GM12875 (cell line): Measurements from ENCODE around the gene SPIB.

ENCODE experiments used
- H3K4me3 ChIP-seq: one replicate; pipeline ENCODE4 v1.5.1; 2011; ENCODE audit warnings: low read depth, low read length, control low read depth
- TF ChIP-seq, protein P1 (sequence below): IDR thresholded peaks from 2 replicates; pipeline ENCODE4 v1.5.1; 2011; ENCODE audit warnings: low read depth, mild to moderate bottlenecking, control low read depth, inconsistent platforms, low read length, moderate library complexity, borderline replicate concordance; ENCODE audit not compliant: insufficient read depth

SPIB gene

DNA sequence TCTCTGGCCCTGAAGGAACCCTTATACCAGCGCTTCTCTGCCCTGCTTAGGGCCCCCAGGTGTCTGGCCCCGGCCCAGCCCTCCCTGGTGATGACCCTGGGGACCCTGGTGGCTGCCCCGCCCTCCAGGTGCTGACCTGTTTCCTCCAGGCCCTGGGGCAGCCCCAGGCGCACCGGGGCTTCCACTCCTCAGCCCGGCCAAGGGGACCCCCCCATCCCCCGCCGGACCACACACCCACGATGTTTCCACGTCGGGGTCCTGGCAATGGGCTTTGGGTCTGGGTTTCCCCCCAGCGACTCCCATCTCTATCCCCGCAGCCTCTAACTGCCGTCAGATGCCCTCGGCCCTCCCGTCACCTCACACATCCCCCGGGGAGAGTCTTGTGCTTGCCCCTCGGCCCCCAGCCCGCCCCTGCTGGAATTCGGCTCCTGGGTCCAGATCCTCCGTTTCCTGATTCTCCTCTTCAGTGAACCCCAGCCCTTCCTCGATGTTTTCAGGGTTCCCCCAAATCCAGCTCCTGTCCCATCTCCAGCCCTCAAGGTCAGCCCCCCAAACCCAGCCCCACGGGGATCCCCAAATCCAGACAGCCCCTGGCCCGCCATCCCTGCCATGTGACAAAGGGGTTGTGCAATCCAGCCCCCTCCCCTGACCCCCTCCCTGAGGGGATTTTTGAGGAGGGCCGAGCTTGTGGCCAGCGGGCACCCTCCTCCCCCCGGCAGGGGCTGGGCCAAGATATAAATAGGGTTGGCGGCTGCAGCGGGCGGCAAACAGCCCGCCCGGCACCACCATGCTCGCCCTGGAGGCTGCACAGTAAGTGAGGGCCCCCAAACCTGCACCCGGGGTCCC, at the start of gene SPIB:
Gene SPIB (plus strand): TSS at position 763 of the 846 bp plus-strand sequence. CDS start 25 bp downstream, at position 788.
- peak within 1 kb of the TSS; percentile 84 for H3K4me3 ChIP-seq

DNA sequence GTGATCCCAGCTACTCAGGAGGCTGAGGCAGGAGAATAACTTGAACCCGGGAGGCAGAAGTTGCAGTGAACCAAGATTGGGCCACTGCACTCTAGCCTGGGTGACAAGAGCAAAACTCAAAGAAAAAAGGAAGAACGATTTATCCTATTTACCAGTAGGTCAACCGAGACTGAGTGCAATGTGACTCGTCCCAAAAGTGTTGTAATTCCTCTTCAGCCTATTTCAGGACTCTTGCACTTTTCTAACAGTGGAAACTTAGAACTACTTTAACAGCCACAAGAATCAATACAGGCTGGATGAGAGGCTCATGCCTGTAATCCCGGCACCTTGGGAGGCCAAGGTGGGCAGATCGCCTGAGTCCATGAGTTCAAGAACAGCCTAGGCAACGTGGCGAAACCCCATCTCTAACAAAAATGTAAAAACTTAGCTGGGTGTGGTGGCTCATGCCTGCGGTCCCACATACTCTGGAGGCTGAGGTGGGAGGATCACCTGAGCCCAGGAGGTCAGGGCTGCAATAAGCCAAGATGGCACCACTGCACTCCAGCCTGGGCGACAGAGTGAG, 46.7 kb upstream of the SPIB start:
- no peak overlapping the region for H3K4me3 ChIP-seq
- TF ChIP-seq, protein P1, sequence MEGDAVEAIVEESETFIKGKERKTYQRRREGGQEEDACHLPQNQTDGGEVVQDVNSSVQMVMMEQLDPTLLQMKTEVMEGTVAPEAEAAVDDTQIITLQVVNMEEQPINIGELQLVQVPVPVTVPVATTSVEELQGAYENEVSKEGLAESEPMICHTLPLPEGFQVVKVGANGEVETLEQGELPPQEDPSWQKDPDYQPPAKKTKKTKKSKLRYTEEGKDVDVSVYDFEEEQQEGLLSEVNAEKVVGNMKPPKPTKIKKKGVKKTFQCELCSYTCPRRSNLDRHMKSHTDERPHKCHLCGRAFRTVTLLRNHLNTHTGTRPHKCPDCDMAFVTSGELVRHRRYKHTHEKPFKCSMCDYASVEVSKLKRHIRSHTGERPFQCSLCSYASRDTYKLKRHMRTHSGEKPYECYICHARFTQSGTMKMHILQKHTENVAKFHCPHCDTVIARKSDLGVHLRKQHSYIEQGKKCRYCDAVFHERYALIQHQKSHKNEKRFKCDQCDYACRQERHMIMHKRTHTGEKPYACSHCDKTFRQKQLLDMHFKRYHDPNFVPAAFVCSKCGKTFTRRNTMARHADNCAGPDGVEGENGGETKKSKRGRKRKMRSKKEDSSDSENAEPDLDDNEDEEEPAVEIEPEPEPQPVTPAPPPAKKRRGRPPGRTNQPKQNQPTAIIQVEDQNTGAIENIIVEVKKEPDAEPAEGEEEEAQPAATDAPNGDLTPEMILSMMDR = no peak

More for the DNA sequence above, at the start of gene SPIB:
- TF ChIP-seq, protein P1 = no peak

DNA sequence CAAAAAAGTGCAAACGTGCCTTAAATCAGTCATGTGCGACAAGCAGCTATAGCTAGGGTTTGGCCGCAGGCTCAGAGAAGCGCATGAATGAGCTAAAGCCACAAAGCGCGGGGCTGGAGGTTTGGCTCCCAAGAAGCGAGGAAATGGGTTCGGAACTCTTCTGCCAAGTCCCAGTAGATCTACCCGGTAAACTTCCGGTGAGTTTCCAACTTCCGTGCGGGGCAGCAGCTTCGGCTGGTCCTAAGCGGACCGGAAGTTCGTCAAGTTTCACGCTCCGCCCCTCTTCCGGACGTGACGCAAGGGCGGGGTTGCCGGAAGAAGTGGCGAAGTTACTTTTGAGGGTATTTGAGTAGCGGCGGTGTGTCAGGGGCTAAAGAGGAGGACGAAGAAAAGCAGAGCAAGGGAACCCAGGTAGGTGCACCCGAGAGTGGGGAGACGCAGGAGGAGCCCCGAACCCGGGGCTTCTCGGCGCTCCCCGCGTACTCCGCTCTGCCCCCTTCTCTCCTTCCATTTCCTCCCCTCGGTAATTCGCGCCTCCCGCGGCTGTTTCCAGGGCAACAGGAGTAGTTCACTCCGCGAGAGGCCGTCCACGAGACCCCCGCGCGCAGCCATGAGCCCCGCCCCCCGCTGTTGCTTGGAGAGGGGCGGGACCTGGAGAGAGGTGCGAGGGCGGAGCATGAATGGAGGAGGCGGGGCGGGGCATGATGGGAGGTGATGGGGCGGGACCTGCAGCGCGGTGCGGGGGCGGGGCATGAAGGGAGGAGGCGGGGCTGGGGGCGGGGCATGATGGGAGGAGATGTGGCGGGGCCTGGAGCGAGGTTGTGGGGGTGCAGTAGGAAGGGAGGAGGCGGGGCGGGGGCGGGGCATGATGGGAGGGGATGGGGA, 42.3 kb upstream of the SPIB start, which contains the start of gene NR1H2:
Gene NR1H2 (plus strand): TSS at position 292 of the 885 bp plus-strand sequence. CDS start 1,149 bp downstream, outside the sequence.
- TF ChIP-seq, protein P1 = no peak
- H3K4me3 ChIP-seq = peak within 1 kb of the TSS; percentile 99

DNA sequence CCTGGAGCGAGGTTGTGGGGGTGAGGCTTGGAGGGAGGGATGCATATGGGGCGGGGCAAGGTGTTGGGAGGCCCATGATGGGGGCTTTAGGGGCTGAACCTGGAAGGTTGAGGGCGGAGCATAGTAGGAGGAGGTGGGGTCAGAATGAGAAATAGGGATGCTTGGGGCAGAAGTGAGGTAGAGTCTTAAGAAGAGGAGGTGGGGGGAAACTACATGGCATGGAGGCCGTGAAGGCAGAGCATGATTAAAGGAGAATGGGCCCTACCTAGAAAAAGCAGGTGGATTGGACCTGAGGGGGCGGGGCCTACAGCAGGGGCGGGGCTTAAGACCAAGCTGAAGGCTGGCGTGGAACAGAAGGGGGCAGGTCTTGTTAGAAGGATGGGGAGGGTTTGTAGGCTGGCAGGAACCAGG, 41.7 kb upstream of the SPIB start:
- H3K4me3 ChIP-seq = peak overlapping the region; percentile 16
- TF ChIP-seq, protein P1 = no peak

DNA sequence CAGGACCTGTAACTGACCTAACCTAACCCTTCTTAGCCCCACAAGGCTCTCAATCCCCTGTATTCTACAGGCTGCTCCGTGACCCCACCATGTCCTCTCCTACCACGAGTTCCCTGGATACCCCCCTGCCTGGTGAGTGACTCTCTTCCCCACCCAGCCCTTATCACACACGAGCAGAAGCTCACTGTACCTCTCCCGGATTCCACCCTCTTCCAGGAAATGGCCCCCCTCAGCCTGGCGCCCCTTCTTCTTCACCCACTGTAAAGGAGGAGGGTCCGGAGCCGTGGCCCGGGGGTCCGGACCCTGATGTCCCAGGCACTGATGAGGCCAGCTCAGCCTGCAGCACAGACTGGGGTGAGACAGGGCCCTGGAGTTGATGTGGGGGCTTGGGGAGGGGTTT, 41.2 kb upstream of the SPIB start:
- TF ChIP-seq, protein P1 = no peak
- no peak overlapping the region for H3K4me3 ChIP-seq

DNA sequence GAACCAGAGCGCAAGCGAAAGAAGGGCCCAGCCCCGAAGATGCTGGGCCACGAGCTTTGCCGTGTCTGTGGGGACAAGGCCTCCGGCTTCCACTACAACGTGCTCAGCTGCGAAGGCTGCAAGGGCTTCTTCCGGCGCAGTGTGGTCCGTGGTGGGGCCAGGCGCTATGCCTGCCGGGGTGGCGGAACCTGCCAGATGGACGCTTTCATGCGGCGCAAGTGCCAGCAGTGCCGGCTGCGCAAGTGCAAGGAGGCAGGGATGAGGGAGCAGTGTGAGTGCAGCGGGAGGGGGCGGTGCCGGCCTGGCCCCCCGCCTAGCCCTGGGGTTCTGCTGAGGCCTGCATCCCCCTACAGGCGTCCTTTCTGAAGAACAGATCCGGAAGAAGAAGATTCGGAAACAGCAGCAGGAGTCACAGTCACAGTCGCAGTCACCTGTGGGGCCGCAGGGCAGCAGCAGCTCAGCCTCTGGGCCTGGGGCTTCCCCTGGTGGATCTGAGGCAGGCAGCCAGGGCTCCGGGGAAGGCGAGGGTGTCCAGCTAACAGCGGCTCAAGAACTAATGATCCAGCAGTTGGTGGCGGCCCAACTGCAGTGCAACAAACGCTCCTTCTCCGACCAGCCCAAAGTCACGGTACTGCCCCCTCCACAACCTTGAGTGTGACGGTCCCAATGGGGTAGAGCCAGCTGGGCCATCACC, 40.4 kb upstream of the SPIB start:
- TF ChIP-seq, protein P1 = no peak
- H3K4me3 ChIP-seq = no peak overlapping the region
